CD4-positive, alpha-beta T cell treated with Interleukin-12 subunit alpha and Interleukin-12 subunit beta, for 1 hour (primary cell): ENCODE results near the gene RUNX1.
A peak's percentile ranks its signal among the peaks of the same experiment; 100 is the strongest.

ENCODE experiments used
- DNase-seq: peaks from one replicate; pipeline ENCODE4 v3.0.0-alpha.2; 2020

RUNX1 gene

DNA sequence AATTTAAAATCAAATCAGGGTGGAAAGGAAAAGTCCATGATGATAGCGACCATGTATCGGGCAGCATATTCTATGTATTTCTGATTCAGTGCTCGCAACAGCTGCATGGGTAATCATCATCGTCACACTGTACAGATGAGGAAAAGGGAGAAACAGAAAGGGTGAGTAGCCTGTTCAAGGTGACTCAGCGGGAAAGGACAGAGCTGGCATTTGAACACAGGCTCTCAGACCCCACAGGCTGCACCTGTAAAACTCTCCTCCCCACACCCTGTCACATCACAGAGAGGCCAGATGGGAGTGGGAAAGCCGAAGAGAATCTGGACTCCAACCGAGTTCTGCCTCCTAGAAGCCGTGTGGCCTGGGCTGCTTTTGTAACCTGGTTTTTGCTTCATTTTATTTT, 14.0 kb downstream of the RUNX1 start:
- DNase-seq: no peak

DNA sequence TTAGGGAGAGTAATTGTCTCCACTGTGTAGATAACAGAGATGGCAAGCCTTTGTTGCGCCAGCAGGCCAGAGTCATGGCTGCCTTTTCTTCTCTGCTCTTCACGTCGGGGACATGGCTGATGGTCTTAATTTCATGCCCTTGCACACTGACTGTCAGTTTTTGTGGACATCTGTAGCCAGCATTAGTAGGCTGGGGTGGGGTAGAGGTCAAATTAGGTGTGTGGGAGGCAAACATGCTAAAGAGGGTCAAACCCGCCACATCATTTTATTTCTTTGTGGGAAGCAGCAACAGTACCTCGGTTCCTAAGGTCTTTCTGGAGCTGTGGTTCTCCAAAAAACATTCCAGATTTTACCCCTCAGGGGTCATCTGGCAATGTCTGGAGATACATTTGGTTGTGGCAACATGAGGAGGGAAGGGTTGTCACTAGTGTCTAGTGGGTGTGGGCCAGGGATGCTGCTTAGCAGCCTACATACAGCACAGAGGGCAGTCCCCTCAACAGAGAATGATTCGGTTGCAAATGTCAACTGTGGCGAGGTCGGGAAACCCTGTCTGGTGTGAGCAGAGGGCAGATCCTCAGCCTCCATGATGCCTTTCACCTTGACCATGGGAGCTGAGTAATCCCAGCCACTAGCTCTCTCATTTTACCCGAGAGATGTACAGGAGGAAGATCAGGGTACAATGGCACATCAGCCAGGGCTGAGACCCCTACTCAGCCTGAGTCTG, 14.7 kb downstream of the RUNX1 start:
- no peak for DNase-seq

DNA sequence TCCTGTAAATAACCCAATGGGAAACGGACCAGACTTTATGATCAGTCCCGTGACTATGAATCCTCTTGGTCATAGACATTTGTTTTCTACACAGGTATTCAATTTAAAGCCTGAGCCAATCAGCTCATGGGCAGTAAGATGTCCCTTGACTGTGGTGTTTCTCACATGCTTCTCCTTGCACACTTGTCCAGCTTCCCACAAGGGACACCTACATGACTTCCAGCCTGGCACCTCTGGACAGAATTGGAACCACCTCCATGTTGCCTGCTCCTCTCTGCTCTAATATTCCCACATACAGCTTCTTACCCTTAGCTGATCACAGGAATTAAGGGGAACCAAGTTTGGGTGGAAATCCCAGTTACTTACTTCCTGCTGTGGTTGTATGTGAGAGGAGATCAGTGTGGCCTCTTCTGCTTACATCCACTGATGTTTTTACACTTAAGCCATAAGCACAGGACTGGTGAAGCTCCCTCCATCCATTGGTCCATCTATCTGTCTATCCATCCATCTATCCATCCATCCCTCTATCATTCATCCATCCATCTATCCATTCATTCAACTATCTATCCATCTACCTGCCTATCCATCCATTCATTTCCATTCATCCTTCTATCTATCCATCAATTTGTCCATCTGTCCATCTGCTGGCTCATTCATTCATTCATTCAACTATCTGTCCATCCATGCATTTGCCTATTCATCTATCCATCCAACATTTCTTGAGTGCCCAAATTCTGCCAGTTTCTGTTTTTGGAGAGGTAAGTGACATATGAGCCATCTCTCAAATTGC, 16.4 kb downstream of the RUNX1 start:
- no peak for DNase-seq

GRCh38 chr21:35028451-35028978, 20.6 kb downstream of the RUNX1 start:
- DNase-seq: no peak

DNA sequence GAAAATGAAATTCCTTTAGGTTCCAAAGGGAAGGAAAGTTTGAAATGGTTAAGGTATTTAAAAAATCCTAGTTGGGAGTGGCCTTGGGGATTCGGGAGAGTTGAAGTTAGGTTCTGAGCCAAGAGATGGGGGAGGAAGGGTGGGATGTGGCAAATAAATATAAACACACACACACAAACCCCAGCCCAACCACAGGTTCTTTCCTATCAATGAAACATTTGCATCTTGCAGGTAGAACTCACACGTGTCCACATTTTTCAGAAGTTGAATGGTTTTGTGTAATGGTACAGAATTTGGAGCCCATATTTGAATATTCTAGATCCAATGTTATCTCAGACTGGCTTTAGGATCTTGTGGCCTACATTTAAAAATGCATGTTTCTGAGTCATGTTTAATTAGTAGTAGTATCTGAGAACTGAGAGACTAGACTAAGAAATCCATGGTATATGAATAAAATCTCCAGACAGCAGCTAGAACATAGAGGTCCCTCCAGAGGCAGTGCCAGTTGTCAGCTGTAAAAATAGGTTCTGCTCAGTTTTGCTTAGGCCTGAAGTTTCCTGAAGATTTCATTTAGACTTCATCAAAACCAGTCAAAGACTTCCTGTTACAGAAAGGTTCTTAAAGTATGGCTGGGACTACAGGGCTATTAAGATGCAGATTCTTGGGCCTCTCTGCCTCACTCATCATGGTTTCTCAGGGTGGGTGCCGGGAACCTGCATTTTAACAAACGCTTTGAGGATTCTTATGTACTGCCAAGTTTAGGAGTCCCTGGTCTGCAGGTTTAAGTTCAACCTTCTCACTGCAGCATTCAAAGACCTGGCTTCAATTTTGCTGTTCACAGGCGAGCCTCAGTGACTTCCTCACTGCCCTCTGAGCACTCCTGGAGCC, 21.3 kb downstream of the RUNX1 start:
- DNase-seq: peak; percentile 33

DNA sequence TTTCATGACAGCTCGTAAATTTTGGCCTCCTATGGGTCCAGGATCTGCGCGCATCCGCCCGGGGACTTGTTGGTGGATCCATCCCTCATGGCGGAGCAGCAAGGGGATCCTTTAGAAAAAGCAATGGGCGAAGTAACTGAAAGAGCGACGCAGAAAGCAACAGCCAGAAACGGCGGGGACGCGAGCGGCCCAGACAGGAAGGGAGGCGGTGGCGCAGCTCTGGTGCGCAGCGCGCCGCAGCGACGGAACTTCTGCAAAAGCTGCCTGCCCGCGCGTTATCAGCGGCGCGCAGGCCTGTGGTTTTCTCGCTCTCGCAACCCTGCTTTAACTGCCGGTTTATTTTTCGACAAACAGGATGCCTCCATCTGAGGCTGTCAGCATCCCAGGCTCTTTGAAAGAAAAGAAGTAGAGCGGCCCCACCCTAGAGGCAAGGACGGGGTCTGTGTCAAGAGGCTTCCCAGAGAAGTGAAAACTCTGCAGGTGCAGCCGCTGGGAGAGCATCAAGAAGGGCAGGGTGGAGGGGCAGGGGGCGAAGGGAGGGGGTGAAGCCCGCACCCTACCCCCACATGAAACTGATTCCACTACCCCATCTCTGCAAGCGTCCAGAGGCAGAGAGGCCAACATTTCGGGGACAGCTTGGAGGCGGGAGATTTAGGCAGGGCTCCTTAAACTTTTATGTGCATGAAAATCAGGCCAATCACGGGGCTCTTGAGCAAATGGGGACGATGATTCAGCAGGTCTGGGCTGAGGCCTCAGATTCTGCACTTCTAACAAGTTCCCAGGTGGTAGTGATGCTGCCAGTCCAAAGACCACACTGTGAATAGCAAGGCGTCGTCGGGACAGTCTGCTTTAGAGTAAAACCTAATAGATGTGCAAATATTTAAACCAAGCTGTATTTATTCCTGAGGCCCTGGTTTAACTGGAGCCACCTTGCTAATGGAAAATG, 22.2 kb downstream of the RUNX1 start:
- peak; percentile 88 for DNase-seq

DNA sequence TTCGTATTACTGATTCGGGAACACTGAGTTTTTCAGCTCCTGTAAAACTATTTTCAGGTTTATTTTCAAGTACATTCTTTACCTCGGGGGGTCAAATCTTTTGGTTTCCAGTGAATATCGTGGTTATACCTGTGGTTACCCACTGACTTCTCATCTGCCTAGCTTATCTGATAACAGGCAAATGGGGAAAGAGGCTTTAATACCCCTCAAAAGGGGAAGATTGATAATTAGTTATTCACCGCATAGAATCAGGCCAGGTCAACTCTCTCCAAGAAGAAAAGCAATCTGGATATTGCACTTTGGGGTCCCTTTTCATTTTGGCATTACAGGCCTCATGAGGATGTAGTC, 23.0 kb downstream of the RUNX1 start:
- no peak for DNase-seq

DNA sequence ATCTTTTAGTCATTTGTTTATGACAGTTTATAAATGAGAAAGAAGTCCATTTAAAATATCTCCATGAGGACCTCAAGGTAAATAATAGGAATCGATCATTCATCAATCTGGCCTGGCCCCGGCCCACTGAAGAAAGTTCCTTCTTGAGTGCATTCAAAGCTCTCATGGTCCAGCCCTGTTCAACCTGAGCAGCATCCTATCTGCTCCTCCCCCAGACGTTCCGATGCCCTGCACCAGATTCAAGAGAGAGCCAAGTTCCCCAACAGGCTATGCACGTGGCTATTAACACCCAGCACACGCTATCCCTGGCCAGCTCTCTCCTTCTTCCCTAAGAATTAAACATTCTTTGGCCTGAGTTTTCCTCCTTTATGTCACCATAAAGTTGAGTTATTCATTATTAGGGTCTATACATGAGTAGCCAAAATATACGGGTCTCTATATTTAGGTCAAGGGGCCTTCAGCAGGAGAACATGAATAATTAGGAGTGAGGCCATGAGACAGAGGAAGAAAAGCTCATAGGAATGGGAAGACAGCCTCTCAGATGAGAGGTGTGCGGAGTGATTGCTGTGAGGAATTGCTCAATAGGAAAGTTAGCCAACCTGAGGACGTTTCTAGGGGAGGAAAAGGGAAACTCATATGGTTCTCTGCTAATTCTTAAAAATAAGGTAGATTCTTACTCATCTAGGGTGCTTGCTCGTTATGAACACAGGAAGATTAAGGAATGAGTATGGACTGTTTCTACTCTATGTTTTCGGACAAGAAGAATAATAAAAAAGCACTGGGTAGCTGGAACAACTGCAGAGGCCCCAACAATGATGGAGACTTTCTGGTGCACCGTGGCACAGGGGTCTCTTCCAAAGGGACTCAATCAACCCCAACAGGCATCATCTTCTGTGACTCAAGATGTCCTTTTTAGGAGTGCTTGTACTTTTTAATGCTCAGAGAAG, 23.6 kb downstream of the RUNX1 start:
- no peak for DNase-seq

DNA sequence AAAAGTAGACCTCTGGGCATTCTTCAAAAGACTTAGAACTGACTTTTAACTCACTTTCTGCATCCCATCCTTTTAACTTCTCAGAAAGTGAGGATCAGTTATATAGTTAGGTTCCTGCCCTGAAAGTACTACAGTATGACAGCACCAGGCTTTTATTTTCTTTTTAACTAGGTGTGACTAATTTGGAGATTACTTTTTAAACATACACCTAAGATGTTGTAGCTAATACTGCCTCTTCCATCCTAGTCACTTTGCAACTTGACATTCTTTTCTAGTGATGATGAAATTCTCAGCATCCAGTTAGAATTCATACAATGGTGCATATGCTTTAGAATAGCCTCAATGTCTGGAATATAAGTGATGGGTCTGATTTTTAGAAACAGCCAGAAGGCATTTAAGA, 24.6 kb downstream of the RUNX1 start:
- DNase-seq: no peak

DNA sequence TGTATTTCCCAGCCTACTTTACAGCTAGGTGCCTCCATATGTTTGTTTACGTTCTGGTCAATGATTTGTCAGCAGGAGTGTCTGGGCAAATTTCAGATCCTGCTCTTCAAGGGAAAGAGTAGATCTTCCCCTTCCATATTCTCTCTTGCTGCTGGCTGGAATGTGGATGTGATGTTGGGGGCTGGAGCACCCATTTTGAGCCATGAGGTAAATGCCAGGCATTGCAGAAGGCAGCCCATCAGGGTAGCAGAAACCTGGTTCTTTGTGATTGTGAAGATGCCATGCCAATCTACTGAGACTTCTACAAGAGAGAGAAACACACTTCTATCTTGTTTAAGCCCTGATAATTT, 25.1 kb downstream of the RUNX1 start:
- no peak for DNase-seq

GRCh38 chr21:35023396-35024070, 25.6 kb downstream of the RUNX1 start:
- no peak for DNase-seq

GRCh38 chr21:35021546-35021945, 27.6 kb downstream of the RUNX1 start:
- DNase-seq: no peak

DNA sequence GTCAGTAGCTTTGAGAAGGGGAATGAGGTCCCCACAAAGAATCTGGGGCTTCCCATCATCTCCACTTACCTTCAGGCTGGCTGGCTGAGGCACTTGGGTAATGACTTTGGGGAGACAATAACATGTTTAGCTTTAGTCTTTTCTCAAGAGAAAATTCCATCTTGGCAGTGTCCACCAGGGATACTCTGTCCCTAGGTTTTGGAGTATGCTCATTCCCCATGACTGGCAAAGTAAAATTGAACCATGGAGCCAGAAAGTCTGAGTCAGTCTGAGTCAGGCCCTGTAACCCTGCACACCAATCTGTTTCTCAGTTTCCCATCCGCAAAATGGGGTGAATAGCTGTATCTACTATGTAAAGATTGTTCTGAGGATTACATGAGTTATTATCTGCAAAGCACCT, 28.2 kb downstream of the RUNX1 start:
- DNase-seq: no peak

DNA sequence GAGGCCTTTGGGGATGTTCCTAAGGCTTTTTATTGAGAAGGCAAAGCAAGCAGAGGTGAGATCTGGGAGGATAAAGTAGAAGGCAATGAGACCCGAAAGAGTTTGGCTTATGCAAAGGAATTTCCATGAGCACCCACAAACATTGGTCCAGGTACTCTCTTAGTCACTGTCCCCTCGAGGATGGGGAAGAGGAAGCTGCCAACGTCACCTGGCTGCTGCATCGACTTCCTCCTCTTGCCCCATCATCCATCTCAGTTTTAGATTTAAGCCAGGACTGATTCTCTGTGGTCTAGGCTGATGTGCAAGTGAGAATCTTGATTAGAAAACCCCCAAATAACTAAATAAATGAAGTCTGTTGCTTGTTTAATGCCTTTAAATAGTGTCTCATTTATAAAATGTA, 28.7 kb downstream of the RUNX1 start:
- peak; percentile 44 for DNase-seq

DNA sequence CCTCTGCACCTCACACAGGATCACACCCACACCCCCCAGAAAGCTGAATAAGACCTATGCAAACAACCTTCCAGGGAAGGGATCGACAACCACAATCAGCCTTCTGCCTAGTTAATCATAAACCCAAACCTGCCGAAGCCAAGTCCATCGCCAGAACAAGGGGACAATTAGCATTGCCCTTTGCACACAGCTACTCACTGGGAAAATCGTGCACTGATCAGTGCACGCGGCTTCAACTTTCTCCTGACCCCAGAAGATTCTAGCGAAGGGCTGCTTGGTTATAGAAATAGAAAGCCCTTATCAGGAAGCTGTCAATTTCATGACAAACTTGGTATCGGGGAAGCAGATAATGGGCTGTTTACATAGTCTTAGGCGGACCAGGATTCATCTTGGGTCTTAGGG, 29.5 kb downstream of the RUNX1 start:
- DNase-seq: no peak

- DNase-seq: no peak
Measured at GRCh38 chr21:35017256-35017655, 31.8 kb downstream of the RUNX1 start.

- DNase-seq: no peak
Measured at GRCh38 chr21:35016517-35017188, 32.4 kb downstream of the RUNX1 start.

- DNase-seq: no peak
Measured at GRCh38 chr21:35016071-35016470, 33.0 kb downstream of the RUNX1 start.

GRCh38 chr21:35015435-35016024, 33.6 kb downstream of the RUNX1 start:
- DNase-seq: no peak
